ENCODE data around the gene CCDC170.

GRCh38 chr6:151497905-151498304, 4.1 kb downstream of the CCDC170 start:
- TF ChIP-seq CTCF (IDR thresholded peaks at IDR 0.05; ENCODE audit: low read depth, low read length, missing input control) (no peak), TAF1 (conservative IDR thresholded peaks at IDR 0.05) (no peak), SP1 (IDR thresholded peaks at IDR 0.05) (no peak), RAD21 (IDR thresholded peaks at IDR 0.05) (no peak), GABPA (IDR thresholded peaks at IDR 0.05 in 1 of 2, conservative IDR thresholded peaks at IDR 0.05 in 1 of 2) (no peak), EGR1 (IDR thresholded peaks at IDR 0.05; ENCODE audit: low read depth in 2 of 2) (no peak)
- TF ChIP-seq, protein P1, sequence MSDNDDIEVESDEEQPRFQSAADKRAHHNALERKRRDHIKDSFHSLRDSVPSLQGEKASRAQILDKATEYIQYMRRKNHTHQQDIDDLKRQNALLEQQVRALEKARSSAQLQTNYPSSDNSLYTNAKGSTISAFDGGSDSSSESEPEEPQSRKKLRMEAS (IDR thresholded peaks at IDR 0.05) = no peak
- TF ChIP-seq, protein P2, sequence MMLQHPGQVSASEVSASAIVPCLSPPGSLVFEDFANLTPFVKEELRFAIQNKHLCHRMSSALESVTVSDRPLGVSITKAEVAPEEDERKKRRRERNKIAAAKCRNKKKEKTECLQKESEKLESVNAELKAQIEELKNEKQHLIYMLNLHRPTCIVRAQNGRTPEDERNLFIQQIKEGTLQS (IDR thresholded peaks at IDR 0.05) = no peak
